Erythroblast (primary cell): ENCODE measurements around the gene C19orf12.

Experiments
- GATA1 ChIP-seq: IDR thresholded peaks from 2 replicates; pipeline ENCODE4 v1.6.1; 2011; ENCODE audit warnings: low read depth, mild to moderate bottlenecking, control low read depth, low read length, moderate library complexity
- POLR2A ChIP-seq: IDR thresholded peaks from 2 replicates; pipeline ENCODE4 v1.6.1; 2011; ENCODE audit warnings: mild to moderate bottlenecking, low read length

DNA sequence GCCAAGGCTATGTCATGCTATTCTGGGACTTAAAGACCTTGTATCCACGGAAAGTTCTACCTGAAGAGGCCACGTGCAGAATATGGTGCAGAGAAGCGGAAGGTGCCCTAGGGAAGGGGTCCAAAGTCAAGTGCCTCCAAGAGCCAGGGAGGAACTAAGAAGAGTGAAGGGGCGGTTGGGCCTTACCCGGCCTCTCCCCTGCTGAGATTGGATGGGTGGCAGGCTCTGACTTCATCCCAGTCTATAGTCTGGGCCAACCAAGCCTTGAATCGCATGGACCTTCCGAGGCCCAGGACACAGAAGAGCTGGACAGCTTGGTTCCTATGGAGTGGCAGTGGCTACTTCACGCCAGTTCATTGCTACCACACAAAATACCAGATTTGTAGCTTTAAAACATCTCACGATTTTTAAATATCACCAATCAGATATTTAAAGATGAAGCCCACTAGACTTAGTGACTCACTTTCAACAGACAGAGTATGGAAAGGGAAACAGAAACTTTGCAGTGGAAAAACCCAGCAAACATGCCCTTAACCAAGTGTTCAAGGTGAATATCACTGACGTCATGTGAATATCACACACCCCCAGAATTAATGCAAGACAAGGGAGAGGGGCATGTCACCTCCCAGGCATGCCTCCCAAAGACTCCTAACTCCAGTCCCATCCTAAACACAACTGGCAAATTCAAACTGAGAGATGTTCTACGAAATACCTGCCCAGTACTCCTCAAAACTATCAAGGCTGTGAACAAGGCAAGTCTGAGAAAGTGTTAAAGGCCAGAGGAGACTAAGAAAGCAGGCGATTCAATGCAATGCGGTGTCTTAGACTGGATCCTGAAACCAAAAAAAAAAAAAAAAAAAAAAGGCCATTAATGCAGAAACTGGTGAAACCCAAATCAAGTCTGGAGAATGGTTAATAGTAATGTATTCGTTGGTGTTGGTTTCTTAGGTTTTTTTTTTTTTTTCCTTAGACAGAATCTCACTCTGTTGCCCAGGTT, 10.2 kb downstream of the C19orf12 start:
- TF ChIP-seq POLR2A = no peak
- TF ChIP-seq GATA1 = no peak
